BJ (cell line): ENCODE measurements around the gene PRKAR1A. TPM values are rescaled to one million over a fixed set of nuclear protein-coding genes. Genes with fewer than 3 reads are reported as not detected.

ENCODE experiments used
- CTCF ChIA-PET: fragments of 350-600 bp; formaldehyde crosslinking; extraction: SDS; loops from one replicate; lab custom pipeline; 2021; ENCODE audit warnings: antibody characterized with exemption, inconsistent platforms; lab: Yijun Ruan, JAX
- POLR2A ChIA-PET: fragments of 300-600 bp; sonication (Branson Sonifier 250); formaldehyde crosslinking; extraction: SDS; loops from one replicate; lab custom pipeline; 2021; ENCODE audit warnings: antibody characterized with exemption; lab: Charles Lee
- DNase-seq: peaks from one replicate; pipeline ENCODE4 v3.0.0-alpha.2; 2011; ENCODE audit warnings: low read depth
- H3K27me3 ChIP-seq: 2 replicates; pipeline ENCODE4 v1.6.0; 2011; ENCODE audit warnings: low read length; ENCODE audit not compliant: control insufficient read depth, insufficient read depth
- H3K36me3 ChIP-seq: 2 replicates; pipeline ENCODE4 v1.5.1; 2011; ENCODE audit warnings: low read length; ENCODE audit not compliant: control insufficient read depth, insufficient read depth
- H3K4me3 ChIP-seq: 2 replicates; pipeline ENCODE4 v1.5.1; 2011; ENCODE audit warnings: low read depth, mild to moderate bottlenecking, control low read depth, low read length
- CTCF ChIP-seq: IDR thresholded peaks from 2 replicates; pipeline ENCODE4 v1.5.1; 2011; ENCODE audit warnings: low read depth, mild to moderate bottlenecking, control low read depth, inconsistent platforms, low read length, moderate library complexity; ENCODE audit not compliant: insufficient read depth
- polyA plus RNA-seq: library from polyadenylated mRNA; depleted of rRNA; stranded (reverse); fragments of >200 nt; gene quantifications from 2 replicates; pipeline ENCODE4 v1.2.3, GENCODE V29; 2011

The PRKAR1A gene
- polyA plus RNA-seq, 1 experiment = 228 TPM

- Histone ChIP-seq H3K4me3 (no peak overlapping the region), H3K27me3 (no peaks in the 10 kb centered on the region), H3K36me3 (no peaks in the 10 kb centered on the region)
- CTCF ChIA-PET = interaction anchor here (1.5 kb wide), 1 partner anchor 11 kb away, joined by 3 read pairs; no protein-coding TSS in a partner anchor
- POLR2A ChIA-PET = no interaction called here
- no peak for DNase-seq
- no peak for TF ChIP-seq CTCF
Observed at GRCh38 chr17:68595496-68595895, 83.3 kb downstream of the PRKAR1A start.

GRCh38 chr17:68595986-68596385, 83.8 kb downstream of the PRKAR1A start:
- ChIA-PET POLR2A (interaction anchor here (0.8 kb wide), 1 partner anchor 8 kb away, joined by 4 read pairs; no protein-coding TSS in a partner anchor), CTCF (interaction anchor here (1.0 to 1.5 kb wide), 2 partner anchors 8 to 12 kb away, joined by 3 to 4 read pairs; no protein-coding TSS in a partner anchor)
- H3K4me3 ChIP-seq = no peak overlapping the region
- TF ChIP-seq CTCF = no peak
- no peaks in the 10 kb centered on the region for H3K36me3 ChIP-seq
- DNase-seq = no peak
- H3K27me3 ChIP-seq = no peaks in the 10 kb centered on the region

GRCh38 chr17:68596411-68596945, 84.2 kb downstream of the PRKAR1A start:
- Histone ChIP-seq H3K4me3 (no peak overlapping the region), H3K36me3 (no peaks in the 10 kb centered on the region), H3K27me3 (no peaks in the 10 kb centered on the region)
- DNase-seq = no peak
- TF ChIP-seq CTCF = no peak
- ChIA-PET CTCF (interaction anchor here (1.0 to 1.5 kb wide), 3 partner anchors 9 to 18 kb away, joined by 3 to 4 read pairs (median 3); no protein-coding TSS in a partner anchor), POLR2A (interaction anchor here (0.8 kb wide), 1 partner anchor 9 kb away, joined by 4 read pairs; no protein-coding TSS in a partner anchor)

GRCh38 chr17:68598074-68598473, 85.8 kb downstream of the PRKAR1A start:
- DNase-seq = no peak
- no peak for TF ChIP-seq CTCF
- CTCF ChIA-PET = interaction anchor here (1.6 kb wide), 1 partner anchor 64 kb away, joined by 5 read pairs; no protein-coding TSS in a partner anchor
- peak overlapping the region; percentile 3 for H3K4me3 ChIP-seq
- H3K27me3 ChIP-seq = no peaks in the 10 kb centered on the region
- H3K36me3 ChIP-seq = no peaks in the 10 kb centered on the region
- POLR2A ChIA-PET = interaction anchor here (0.7 kb wide), 1 partner anchor 35 kb away, joined by 4 read pairs; no protein-coding TSS in a partner anchor

GRCh38 chr17:68598545-68598961, 86.3 kb downstream of the PRKAR1A start:
- Histone ChIP-seq H3K27me3 (no peaks in the 10 kb centered on the region), H3K4me3 (peak overlapping the region; percentile 3), H3K36me3 (no peaks in the 10 kb centered on the region)
- POLR2A ChIA-PET = interaction anchor here (0.7 kb wide), 1 partner anchor 35 kb away, joined by 4 read pairs; no protein-coding TSS in a partner anchor
- DNase-seq = no peak
- TF ChIP-seq CTCF = no peak
- CTCF ChIA-PET = interaction anchor here (1.6 kb wide), 1 partner anchor 65 kb away, joined by 5 read pairs; no protein-coding TSS in a partner anchor
